HG02642 (cell line): ENCODE data around the gene NTRK3.

Source experiments
- ATAC-seq: cut with Tn5 transposase; IDR thresholded peaks from one replicate; pipeline ENCODE4 v1.9.1; 2021; ENCODE audit warnings: mild to moderate bottlenecking; ENCODE audit not compliant: unreplicated experiment, poor library complexity

NTRK3 gene

GRCh38 chr15:88258093-88258641 is 1.6 kb upstream of the NTRK3 start:
- ATAC-seq = no peak

DNA sequence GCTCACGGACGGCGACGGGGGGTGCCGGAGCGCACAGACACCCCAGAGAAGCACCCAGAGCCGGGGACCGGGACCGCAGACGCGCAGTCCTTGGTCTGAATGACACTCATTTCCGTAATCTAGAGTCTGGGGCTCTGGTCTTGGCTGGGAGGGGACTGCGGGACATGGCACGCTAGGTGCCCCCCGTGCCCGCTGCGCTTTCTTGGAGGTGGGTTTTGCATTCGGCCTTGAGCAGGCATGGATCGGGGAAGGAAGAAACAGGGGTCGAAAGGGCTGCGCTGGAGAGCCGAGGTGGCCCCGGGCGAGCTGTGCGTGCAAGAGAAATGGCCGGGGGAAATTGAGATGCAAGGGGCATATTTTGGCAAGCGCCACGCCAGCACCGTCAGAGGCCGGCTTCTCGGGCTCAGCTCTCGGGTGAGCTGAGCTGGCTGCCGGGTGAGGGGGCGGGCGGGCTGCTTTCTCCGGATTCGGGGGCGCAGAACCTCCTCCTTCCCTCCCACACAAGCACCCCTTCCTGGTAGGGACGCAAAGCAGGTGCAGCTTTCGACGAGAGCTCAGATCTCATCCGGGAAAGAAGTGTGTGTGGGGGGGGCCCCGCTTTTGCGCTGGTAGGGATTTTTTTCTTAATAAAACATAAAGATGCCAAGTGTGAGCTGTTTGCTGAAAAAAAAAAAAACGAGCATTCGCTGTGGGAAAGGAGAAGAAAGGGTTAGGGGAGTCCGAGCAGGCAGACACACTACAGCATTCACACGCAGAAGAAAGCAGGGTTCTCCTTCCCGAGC is 963 bp upstream of the NTRK3 start:
- no peak for ATAC-seq

DNA sequence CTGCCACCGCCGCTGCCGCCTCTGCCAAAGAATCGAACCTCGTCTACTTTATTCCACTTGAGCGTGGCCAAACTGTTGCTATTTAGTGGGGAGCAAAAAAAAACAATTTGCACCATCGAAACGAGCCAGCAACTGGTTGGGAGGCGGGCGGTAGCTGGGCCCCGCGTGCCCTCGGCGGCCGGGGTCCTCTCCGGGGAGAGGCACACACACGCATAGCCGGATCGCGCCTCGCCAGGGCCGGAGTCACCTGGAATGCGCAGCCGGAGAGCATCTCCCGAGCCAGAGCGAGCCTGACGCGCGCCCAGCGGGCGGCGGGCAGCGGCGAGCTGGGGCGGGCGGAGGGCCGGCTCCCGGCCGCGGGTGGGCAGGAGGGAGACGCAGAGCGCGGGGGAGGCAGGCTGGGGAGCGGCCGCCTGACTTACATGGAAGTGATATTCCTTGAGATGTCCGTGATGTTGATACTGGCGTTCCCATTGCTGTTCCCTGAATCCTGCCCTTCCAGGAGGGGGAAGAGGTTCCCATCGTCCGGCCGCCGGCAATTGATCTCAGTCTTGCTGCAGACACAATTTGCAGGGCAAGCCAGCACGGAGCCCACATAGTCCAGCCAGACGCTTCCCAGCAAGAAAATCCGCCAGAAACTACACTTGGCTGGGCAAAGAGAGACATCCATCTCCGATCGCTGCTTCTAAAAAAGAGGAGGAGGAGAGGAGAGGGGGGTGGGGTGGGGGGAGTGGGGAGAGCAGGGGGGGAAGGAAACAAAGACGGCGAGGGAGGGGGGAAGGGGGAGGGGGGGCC is 858 bp downstream of the NTRK3 start:
- no peak for ATAC-seq

DNA sequence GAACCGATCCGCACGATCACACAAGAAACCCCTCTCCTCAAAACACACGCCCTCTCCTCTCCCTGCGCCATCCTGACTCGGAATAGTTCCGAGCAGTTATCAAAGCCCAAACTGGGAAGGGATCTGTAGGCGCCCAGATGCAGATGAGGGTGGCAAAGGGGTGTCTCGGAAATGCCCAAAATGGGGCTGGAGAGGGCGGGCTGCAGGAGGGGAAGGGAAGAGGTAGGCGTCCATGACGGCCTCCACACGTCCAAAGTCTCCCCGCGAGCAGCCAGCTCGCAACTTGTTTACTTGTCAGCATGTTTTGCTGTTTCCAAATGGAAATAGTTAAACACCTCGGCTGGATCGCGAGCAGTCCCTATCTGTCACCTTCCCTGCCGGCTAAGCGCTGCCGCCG is 1.5 kb downstream of the NTRK3 start:
- no peak for ATAC-seq

GRCh38 chr15:88252441-88252840 is 4.1 kb downstream of the NTRK3 start:
- ATAC-seq = no peak

- ATAC-seq = no peak
Observed at GRCh38 chr15:88250826-88251225, 5.7 kb downstream of the NTRK3 start.

DNA sequence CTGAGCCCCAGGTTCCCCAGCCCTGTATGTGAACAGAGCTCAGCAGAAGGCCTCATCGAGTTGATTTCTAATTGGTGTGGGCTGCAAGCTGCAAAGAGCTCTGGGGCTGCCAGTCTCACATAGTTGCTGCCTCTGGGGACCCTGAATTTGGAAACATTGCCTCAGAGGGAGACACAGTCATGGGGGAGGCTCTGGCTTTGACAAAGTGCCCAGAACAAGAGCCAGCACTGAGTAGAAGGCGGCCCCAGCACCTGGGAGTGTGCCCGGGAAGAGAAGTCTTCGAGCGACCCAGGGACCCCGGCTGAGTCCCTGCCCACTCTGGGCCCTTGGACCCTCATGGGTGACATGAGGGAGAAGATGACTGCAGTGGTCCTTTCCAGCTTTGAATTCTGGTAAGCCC is 7.3 kb downstream of the NTRK3 start:
- no peak for ATAC-seq

GRCh38 chr15:88247914-88248313 is 8.6 kb downstream of the NTRK3 start:
- no peak for ATAC-seq

DNA sequence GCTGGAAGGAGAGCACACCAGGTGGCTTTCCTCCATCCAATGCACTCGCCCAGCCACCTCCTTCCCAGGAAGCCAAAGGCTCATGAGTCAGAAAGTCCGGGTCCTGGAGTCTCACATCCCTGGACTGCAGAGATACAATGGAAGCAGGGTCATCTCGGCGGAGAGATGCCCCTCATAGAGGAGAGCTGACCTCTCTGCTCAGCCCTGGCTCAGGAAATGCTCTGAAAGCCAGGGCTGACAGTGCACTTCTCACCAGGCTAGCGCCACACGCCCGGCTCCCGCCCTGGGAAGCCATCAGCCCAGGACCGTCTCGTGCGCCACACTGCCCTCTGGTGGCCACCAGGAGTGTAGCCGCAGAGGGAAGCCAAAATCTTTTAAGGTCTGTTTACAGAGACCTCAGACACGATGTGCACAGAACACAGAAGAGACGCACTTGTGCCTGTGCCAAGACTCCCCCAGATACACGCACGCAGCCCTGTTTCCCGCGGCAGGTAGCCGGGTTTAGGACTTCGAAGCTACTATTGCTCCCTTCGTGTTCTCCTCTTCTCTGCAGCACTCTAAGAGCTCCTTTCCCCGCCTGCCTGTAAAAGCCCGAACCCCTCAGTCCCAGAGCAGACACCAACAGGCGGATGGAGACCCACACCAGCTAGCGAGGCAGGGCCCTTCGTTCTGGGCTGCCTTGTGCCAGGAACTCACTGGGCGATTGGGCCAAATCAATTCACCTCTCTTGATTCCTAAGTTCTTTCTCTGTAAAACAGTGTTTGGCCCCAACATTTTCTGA is 9.7 kb downstream of the NTRK3 start:
- peak; percentile 84 for ATAC-seq

DNA sequence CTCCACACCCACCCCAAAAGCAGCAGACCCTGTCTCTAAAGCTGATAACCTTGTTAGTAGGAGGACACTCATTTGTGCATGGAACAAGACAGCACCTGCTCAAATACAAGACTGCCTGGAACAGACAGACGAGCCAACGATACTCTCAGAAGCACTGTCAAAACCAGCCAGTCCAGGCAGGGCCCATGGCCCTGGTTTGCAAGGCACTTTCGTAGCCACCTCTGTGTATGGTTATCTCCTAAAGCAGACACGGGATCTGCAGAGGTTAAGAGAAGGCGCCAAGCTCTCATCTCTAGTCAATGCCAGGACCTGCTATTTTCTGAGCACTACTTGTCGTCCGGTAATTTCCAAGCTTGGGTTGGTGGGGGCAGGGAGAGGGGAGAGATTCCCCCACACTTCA is 10.5 kb downstream of the NTRK3 start:
- no peak for ATAC-seq

DNA sequence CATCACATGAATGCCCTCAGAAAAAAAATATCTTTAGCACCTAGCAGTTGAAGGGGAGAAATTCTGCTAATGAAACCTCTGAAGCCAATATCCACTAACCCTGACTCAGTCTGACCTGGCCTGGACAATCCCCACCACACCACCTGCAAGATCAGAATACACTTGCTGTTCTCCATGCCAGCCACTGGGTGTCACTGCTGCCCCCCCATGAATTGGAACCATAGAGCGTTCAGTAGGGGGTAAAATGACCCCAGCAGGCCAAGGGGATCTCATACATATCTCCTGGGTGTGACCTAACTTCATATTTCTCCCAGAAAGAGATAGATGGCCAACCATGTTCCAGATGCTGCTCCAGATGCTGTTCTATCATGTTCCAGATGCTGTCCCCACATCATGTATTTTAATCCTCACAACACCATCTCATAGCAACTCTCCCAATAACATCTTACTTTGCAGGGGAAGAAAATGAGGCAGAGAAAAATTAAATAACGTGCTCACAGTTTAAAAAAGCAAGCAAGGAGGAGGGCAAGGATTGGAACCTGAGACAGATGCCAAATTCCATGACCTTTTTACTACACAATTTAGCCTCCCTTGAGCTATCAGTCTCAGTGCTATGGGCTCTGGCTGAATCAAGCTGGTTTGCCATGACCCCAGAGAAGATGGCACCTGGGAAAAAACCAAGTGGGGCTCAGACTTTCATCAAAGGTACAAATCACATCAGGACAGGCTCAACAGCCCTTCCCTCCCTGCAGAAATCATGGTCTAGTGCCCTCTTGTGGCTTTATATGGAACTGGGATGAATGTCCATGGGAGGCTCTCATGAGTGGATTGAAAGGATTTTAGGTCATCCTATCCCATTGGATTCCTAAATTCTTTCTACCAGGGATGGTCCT is 12.4 kb downstream of the NTRK3 start:
- peak; percentile 57 for ATAC-seq

- ATAC-seq = no peak
Observed at GRCh38 chr15:88242586-88243555, 13.7 kb downstream of the NTRK3 start.

DNA sequence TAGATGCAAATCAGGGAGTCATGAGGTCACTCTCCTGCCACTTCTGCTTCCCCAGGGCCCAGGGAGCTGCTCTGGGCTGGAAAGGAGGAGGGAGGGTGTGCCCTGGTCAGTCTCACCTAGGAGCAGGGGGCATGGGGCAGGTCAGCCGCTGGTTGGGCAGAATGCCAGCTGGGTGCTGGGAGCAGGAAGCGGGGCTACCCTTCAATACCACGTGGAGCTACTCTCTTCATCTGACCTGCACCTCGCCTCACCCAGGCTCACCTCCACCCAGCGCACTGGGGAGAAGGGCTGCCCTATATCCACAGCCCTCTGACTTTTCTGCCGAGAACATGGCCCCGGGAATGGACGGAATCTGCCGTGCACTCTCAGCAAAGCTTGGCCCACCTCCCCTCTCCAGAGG is 15.1 kb downstream of the NTRK3 start:
- no peak for ATAC-seq

GRCh38 chr15:88241060-88241459 is 15.5 kb downstream of the NTRK3 start:
- no peak for ATAC-seq

- ATAC-seq = no peak
Observed at GRCh38 chr15:88239594-88239993, 16.9 kb downstream of the NTRK3 start.

DNA sequence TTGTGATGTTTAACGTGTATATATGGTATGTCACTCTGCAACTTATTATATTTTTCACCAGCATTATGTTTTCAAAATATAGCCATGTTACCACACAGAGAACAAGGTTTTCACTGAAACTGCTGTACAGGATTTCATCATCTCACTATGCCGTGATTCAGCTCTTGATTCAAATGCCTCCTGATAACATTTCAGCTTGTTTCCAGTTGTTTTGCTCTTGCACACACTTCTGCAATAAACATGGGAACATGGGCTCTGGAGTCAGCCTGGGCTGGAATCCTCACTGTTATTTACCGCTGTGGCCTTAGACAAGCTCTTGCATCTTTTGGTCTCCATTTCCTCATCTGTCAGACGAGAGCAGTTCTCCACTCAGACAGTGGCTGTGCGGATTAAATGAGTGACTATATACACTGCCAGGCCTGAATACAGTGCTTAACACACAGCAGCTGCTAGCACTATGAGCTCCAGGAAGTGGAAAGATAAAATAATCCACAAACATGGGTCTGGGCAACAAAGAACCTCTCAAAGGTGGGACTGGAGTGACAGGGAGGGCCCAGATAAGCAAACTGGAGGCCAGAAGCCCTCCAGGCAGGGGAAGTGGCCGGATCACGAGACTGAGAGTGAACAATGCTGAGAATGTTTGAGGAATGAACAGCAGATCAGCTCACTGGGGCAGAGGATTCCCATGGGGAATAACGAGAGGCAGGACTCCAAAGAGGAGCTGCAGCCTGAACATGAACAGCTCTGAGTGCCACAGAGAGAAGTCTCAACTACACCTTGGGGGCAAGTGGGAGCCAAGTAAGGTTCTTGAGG is 17.7 kb downstream of the NTRK3 start:
- no peak for ATAC-seq

- no peak for ATAC-seq
Observed at GRCh38 chr15:88234711-88235110, 21.8 kb downstream of the NTRK3 start.

GRCh38 chr15:88233921-88234320 is 22.6 kb downstream of the NTRK3 start:
- ATAC-seq = no peak
